GM21390 (cell line): ENCODE data around the gene DEFB131B.
"Not testable (repeated sequence)": the region's sequence is repeated elsewhere in the genome, so short reads cannot be mapped to it uniquely, and the experiment has no call there.

Experiments used
- ATAC-seq: cut with Tn5 transposase; IDR thresholded peaks from one replicate; pipeline ENCODE4 v1.9.1; 2021; ENCODE audit not compliant: unreplicated experiment

Gene DEFB131B

DNA sequence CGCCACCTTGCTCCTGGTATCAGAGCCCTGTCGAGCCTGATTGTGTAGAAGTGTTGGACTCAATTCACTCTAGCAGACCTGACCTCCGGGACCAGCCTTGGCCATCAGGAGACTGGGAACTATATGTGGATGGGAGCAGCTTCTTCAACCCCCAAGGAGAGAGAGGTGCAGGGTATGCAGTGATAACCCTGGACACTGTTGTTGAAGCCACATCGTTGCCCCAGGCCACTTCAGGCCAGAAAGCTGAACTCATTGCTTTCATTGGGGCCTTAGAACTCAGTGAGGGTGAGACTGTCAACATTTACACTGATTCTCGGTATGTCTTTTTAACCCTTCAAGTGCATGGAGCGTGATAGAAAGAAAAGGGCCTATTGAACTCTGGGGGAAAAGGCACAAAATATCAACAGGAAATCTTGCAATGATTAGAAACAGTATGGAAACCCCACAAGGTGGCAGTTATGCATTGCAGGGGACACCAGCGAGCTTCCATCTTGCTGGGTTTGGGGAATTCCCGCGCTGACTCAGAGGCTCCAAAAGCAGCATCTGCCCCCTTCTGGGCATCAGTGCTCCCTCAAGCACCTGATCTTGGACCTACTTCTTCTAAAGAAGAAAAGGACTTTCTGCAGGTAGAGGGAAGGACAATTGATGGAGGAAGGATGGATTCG, 33.2 kb downstream of the DEFB131B start:
- ATAC-seq = not testable (repeated sequence)

DNA sequence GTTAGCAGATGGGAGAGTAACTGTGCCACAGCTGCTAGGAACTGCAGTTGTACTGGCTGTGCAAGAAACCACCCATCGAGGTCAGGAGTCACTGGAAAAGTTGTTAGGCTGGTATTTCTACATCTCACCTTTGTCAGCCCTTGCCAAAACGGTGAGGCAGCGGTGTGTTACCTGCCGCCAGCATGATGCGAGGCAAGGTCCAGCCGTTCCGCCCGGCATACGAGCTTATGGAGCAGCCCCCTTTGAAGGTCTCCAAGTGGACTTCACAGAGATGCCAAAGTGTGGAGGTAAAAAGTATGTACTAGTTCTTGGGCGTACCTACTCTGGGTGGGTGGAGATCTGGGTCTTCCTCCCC, 33.7 kb downstream of the DEFB131B start:
- ATAC-seq = not testable (repeated sequence)

DNA sequence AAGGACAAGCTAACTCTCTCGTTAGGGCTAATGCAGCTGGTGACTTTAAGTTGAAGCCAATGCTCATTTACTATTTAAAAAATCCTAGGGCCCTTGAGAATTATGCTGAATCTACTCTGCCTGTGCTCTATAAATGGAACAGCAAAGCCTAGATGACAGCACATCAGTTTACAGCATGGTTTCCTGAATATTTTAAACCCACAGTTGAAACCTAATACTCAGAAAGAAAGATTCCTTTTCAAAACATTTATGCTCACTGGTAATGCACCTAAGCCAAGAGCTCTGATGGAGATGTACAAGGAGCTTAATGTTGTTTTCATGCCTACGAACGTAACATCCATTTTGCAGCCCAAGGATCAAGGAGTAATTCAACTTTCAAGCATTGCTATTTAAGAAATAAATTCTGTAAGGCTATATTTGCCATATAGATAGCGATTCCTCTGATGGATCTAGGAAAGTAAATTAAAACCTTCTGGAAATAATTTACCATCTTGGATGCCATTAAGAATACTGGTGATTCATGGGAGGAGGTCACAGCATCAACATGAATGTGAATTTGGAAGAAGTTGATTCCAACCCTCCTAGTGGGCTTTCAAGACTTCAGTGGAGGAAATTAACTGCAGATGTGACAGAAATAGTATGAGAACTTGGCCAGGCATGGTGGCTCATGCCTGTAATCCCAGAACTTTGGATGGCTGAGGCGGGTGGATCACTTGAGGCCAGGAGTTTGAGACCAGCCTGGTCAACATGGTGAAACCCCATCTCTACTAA, 35.7 kb downstream of the DEFB131B start:
- ATAC-seq = no peak

DNA sequence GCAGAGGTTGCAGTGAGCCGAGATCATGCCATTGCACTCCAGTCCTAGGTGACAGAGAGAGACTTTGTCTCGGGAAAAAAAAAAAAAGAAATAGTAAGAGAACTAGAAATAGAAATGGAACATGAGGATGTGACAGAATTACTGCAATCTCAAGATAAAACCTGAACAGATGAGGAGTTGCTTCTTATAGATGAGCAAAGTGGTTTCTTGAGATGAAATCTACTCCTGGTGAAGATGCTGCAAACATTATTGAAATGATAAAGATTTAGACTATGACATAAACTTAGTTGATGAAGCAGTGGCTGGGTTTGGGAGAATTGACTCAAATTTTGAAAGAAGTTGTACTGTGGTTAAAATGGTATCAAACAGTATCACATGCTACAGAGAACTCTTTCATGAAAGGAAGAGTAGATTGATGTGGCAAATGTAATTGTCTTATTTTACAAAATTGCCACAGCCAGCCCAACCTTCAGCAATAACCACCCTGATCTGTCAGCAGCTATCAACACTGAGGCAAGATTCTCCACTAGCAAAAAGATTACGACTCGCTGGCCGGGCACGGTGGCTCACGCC, 36.5 kb downstream of the DEFB131B start:
- no peak for ATAC-seq

DNA sequence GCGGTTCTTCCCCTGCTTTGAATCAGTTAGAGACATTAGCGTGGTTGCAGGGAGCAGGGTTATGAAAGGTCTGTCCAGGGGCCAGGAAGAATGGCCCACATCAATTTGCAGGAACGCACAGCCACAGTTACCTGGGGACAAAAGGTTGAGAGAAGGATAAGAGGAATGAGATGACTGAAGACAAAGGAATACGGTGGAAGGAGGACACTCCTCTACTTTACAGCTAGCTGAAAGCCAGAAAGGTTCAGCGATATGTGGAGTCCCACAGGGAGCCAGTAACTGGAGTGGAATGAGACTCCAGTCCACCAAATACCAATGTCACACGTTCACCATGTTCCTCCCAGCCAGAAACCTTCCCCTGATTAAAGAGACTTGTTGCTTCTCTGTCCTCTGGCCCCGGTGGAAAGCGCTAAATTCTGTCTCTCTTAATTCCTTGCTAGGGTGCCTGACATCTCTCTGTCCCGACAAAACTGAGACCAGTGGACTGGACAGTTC, 39.4 kb downstream of the DEFB131B start:
- no peak for ATAC-seq

DNA sequence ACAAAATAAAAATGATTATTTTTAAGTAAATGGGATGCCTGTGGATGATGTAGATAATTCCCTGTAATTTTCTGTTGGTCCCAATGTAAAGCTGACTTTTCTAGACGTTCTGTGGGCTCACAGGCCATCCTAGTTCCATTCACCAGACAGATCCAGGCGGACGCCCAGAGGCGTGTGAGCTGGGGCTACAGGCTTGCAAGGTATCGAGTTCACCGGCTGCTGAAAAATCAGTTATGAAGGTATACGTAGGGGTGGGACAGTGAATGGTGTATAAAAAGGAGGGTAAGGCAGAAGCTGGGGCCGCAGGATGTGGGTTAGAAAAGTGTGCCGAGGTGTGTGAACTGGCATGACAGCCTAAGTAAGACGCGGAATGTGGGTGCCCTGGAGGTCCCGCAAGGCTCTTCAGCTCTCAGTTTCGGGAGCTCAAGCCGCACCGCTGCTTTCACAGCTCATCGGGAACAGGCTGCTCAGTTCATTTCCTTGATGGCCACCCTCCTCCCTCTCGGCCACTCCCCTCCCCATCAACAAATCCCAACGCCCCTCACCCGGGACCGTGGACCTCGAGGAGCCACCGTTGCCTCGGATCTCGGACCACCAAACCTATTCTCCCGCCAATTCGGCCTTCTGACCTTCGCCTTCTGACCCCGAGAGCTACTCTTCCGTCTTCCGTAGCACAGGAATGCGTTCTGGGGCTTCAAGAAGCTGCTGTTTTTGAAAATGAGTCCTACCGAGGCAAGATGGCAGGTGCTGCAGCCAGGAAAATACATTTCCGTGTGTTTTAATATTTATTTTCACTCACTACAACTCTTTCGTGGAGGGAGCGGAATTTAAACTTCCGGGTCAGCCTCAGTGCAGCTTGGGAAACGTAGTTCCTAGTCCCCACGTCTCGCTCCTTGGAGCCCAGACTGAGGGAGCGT, 49.8 kb downstream of the DEFB131B start, which contains the start of gene XNDC1N:
XNDC1N (minus strand) TSS at position 775 of the 917 bp plus-strand sequence. CDS start 5,241 bp downstream, outside the sequence.
- ATAC-seq = peak; percentile 66

DNA sequence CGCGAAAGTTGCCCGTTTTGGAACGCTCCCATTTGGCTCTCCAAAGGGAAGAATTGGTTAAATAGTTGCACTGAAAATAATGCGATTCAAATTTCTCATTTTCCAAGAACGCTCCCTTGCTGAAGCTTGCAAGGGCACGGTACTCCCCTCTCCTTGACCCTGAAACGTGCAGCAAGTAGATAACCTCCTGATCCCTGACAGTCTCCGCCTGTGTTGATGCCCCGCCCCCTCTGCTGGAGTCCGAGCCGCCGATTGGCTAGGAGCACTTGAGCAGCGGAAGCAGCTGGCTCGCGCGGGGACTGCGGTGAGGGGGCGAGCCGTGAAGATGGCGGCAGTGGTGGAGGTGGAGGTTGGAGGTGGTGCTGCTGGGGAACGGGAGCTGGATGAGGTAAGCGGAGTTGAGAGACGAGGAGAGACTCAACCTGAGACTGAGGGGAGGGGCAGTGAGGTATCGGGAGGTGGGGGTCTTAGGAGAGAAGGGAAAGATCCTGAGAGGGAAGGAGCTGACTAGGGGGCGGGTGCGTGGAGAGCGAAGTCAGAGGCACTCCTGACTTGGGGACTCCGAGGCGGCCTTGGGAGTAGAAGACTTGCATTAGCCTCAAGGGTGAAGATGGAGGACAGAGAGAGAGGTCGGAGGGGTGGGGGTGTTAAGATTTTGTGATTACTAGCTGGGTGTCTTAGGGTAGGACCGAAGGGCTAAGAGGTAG, 50.6 kb downstream of the DEFB131B start, which contains the start of gene RNF121:
RNF121 (plus strand) TSS at position 310 of the 707 bp plus-strand sequence; CDS start at position 326, 16 bp downstream.
- ATAC-seq = peak; percentile 75

DNA sequence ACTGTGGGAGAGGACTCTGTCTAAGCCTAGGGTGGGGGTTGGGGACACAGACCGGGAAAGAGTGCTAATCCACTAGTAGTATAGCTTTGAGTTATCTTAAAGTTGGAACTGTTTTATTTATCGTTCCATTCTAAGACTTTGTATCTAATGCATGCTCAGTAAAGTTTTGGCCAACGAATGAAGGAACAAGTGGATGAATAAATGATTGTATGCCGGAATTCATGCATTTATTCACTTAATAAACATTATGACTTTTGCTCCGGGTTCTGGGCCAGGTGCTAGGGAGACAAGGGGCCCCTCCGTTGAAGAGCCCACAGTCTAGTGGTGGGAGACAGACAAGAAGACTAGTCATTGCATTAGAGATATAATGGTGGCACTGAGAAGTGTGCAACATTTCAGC, 51.2 kb downstream of the DEFB131B start:
- no peak for ATAC-seq

DNA sequence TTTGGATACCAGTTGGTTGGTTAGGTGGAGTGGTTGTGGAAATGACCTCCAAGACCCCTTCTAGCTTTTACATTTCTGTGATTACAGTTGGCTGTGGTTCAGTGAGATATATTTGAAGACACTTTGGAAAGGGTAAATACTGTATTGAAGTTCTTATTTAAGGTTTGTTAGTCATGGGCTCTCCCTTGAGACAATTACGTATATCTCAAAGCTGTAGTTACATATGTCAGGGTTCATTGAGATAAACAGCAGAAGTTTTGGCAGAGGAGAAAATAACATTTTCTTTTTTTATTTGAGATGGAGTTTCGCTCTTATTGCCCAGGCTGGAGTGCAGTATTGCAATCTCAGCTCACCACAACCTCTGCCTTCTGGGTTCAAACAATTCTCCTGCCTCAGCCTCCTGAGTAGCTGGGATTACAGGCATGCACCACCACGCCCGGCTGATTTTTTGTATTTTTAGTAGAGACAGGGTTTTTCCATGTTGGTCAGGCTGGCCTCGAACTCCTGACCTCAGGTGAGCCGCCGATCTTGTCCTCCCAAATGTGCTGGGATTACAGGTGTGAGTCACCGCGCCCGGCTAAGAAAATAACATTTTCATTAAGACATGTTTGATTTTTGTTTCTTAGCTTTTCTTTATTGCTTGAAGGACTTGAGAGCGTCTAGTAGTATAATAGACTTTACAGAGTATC, 52.4 kb downstream of the DEFB131B start:
- no peak for ATAC-seq

DNA sequence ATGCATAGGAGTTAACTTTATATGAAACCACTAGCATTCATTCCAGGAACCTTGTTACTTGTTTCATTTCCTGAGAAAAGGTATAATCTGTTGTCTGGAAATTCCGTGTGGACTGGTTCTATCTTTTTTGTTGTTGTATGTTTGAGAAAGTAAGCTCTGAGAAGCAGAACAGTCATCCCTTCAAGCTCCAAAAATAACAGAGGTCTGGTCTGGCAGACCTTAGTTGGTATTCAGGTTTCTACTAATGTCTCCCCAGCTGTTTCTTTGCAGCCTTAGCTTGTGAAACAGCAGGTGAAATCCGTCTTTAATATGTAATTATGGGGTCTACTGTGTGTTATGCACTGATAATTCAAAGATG, 53.0 kb downstream of the DEFB131B start:
- no peak for ATAC-seq

DNA sequence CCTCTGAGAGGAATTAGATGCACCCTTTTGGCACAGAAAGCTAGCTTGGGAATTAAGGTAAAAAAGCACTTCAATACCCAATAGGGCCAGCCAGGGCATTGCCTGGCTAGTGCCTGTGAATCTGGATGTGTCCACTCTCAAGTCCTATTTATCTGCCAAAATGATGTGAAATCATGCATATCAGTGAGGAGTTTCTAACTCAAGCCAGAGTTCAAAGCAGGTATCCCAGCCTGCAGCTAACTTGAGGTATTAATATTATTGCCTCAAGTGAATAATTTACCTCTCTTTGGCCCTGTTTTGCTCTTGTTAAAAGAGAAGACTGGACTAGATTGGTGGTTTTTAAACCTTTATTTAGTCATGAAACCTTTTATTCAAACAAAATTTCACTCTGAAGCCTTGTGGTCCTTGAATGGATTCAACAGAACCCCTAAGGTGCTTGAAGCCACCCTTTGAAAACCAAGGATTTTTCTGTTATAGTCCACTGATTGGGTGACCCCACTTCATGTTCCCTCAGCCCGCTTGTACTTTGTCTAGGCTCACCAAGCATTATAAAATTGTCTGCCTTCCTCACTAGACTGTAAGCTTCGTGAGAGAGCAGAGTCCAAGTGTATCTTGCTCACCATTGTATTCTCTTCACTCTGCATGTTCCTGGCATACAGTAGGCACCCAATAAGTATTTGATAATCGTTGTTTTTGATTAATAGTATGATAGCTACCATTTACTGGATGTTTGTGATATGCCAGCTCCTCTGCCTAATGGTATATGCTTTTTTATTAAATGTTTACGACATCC, 55.1 kb downstream of the DEFB131B start:
- no peak for ATAC-seq
